GM19328 (cell line): ENCODE data around the gene PRL.

Experiments used
- ATAC-seq: cut with Tn5 transposase; IDR thresholded peaks from one replicate; pipeline ENCODE4 v1.9.1; 2021; ENCODE audit warnings: mild to moderate bottlenecking, moderate library complexity; ENCODE audit not compliant: unreplicated experiment

PRL gene

GRCh38 chr6:22296936-22297335, at the start of gene PRL:
PRL (minus strand) TSS chr6:22297036; CDS start chr6:22296982, 54 bp downstream.
- ATAC-seq, result no peak

- no peak for ATAC-seq
Observed at GRCh38 chr6:22343864-22344263, 47.0 kb upstream of the PRL start.

GRCh38 chr6:22334778-22335177, 37.9 kb upstream of the PRL start:
- ATAC-seq, result no peak

DNA sequence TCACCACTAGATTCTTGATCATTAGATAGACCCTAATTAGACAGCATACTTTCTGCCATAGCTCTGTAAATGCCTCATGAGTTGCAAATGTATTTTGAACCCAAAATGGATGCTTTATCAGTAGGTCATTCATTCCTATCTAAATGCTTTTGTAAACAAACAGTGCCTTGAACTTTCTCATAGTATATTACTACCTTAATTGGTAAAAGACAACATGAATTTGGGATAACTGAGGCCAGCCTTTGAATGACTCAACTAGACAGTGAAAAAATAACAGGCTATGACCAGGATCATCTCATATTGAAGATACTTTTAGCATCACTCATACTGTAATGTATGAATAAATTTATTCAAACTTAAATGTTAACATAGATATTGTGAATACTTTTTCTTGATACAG, 37.0 kb upstream of the PRL start:
- no peak for ATAC-seq

DNA sequence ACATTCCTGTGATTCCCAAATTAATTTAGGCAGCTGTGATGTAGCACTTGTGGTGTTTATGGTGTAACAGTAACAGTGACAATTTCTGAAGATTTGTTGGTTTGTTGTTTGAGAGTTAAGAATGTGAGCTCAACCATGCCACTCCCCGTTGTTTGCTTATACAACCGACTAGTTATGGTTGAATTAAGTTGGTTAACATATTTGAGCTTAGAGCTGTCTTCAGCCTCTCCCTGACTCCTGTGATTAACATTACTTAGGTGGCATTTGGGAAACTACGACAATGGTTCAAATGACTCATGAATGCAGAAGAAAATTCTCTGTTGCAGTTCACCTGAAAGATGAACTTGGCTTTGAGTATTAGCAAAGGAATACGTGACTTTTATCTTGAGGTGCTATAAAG, 35.9 kb upstream of the PRL start:
- ATAC-seq, result no peak

GRCh38 chr6:22332216-22332615, 35.4 kb upstream of the PRL start:
- ATAC-seq, result no peak

GRCh38 chr6:22330941-22331340, 34.1 kb upstream of the PRL start:
- no peak for ATAC-seq

GRCh38 chr6:22328474-22328873, 31.6 kb upstream of the PRL start:
- ATAC-seq, result no peak

- no peak for ATAC-seq
Observed at GRCh38 chr6:22327881-22328280, 31.0 kb upstream of the PRL start.

GRCh38 chr6:22326500-22326899, 29.7 kb upstream of the PRL start:
- no peak for ATAC-seq

DNA sequence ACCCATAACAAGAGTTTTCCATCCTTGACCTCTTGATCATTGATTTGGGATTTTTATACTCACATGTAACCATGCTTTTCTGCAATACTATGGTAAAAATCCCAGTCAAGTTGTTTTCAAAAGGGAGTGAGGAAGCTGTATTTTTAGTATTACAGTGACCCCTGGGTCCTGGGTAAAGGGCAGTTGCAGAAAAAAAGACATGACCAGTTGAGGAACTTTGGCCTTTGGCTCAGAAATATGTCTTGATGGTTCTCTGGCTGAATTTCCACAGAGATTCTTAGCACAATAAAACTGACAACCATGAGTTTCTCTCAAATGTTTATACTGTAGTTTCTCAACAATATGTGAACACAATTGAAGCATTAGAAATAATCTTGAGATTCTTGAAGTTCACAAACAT, 28.6 kb upstream of the PRL start:
- ATAC-seq, result no peak

DNA sequence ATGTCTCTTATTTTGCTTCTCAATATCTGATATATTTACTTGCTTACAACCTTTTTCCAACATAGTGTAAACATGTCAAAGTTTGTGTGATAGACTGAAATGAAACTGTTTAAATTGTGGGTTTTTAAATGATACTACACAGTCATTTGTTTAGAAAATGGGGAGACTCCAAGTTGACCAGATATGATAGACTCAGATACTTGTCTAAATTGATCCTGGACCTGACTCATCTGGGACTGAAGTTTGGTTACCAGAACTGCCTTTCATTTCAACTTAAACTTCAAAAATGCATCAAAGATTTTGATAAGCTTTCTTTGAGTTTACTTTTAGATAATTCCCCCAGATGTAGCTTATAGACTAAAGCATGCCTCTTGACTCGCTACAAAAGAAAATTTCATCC, 27.0 kb upstream of the PRL start:
- no peak for ATAC-seq

DNA sequence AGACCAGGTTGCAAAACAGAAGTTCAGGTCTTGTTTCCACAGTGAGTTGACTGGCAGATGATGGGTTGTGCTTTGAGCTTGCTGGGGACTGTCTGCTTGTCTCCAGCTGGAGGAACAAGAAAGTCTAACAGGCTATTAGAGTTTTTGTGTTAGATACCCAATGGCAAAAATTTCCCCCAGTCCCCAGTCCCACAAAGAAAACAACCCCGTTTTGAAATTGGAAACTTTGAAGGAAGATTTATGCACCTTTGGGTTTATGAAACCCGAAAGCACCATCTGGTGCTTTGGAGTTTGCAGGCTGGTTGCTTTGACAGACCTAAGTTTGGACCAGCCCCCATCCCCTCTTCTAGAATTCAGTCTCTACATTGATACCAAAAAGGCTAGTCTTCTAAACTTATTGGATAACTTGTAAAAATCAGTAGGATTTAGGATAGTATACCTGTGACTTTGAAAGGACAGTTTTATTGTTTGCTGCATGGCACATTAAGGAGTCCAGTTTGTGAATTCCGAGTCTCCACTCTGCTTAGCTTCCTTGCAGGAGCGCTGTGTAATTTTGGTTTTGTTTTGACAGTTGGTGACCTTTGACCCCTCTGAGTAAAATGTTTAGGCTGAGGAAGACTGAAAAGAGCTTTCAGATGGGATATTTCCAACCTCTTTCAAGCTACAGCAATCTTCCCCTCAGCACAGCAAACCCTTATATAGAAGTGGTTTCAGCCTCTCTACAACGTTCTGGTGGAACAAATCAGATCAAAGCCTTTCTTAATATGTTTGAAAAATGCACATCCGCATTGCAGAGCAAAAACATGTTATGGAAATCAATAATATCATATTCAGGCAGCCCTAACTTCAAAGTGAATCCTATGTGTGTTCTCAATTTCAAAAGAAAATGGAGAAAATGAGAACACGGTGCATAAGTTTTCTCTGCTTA, 25.5 kb upstream of the PRL start:
- ATAC-seq, result no peak

DNA sequence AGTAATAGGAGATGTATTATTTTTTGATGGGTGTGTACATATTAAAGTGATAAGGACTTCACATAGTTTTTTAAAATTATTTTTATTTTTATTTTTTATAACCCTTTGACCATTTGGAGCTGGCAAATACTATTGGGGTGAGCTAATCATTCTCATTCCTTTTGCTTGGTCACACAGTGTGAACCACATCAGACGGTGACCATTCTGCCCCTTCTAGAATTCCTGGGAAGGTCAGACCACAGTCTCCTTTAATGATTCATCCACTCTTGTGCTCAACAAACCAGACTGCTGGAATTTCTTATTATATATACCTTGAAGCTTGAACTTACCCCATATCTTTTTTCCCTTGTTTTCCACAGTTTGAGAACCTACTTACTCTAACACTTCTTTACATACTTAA, 23.9 kb upstream of the PRL start:
- ATAC-seq, result no peak

- ATAC-seq, result no peak
Observed at GRCh38 chr6:22318404-22318803, 21.6 kb upstream of the PRL start.

- ATAC-seq, result no peak
Observed at GRCh38 chr6:22313796-22314195, 17.0 kb upstream of the PRL start.

DNA sequence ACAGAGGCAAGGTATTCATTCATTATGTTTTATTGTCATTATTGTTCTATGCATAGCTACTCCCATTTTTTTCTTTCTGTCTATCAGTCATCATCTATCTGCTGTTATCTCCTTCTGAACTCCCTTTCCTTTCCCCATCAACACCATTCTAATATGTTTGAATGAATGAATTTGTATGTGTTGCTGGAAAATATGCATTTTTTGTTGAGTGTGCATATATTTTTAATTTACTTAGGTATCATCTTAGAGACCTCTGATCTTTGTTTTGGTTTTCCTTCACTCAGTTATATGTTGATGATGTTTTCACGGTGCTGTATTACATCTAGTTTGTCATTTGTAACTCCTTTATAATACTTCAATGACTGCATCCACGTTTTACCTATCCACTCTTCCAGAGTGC, 12.1 kb upstream of the PRL start:
- no peak for ATAC-seq

GRCh38 chr6:22306741-22307466, 10.1 kb upstream of the PRL start:
- ATAC-seq, result no peak

DNA sequence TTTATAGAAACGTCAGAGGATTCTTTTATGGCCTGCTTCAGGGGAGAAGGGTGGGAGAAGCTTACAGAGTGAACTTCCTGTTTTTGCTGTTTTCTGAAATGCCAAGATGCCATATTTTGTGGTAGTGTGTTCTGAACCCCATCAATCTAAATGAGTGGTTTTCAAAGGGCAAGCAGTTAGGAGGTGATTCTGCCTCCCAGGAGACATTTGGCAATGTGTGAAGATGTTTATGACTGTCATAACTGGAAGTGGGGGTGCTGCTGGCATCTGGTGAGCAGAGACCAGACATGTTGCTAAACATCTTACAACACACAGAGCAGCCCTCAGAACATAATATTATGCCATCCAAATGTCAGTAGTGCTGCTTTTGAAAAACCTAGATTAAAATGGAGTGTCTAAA, 6.0 kb upstream of the PRL start:
- no peak for ATAC-seq

DNA sequence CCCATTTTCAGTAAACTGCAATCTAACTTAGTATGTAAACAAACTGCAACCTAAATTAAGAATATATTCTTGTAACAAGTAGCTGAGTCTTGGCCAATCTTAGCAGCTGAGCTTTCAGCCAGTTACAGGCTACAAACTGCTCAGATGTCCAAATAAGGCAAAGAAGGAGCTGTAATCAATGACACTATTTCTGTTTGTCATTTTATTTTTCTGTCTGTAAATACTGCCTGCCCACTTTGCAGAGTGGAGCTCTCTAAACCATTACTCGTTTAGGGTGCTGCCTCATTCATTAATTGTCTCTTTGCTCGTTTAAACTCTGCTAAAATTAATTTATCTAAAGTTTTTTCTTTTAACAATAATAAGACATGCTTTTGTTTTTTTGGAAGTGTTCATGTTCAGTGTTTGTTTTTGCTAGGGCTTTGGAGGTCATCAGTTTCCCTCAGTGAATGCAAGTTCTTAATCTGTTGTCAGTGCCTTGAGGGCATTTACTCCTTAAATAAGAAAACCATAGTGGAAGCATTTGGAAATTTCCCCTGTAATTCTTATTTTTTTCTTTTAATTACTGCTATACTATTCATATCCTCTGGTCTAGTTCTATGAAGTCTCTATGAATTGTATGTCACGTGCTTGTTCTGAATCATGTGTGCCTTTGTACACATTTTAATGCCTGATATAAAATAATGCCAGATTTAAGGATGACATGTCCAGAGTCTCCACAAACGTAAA, 3.6 kb upstream of the PRL start:
- ATAC-seq, result no peak

DNA sequence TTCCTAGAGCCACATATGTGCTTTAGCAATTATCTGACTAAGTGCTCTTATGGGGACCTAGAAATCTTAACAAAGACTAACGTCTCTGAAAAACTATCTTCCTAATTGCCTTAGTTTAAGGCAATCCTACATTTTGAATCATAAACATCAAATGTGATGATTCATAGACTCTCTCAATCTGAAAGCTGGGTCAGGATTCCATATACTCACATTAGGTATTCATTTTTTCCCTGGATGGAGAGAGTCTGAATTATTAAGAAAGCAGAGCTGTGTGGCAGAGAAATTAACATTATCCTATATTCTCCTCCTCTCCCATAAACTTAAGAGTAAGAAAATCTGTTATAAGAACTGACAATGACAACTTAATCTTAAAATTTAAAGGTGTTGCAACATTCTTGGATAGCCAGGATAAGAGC, 1.6 kb upstream of the PRL start:
- no peak for ATAC-seq

DNA sequence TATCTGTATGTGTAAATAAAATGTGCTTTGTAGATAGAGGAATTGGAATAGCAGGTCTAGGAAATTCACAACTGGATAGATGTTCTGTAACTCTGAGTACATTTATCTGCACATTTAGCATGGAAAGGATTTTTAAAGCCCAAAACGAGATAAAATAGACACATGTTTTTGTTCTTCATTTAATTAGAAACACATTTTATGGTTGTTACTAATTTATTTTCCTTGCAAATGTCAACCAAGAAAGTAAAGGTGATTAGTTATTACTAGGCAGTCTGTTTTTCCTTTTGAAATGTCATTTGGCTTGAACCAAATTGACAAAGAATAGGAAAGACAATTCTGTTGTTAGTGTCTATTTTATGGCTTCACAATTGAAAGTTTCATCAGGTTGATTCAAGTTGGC, 769 bp downstream of the PRL start:
- ATAC-seq, result no peak
